Measurements from ENCODE around the gene USP48. TPM values are rescaled to one million over a fixed set of nuclear protein-coding genes. Genes with fewer than 3 reads are reported as not detected.
"Not testable (repeated sequence)": the region's sequence is repeated elsewhere in the genome, so short reads cannot be mapped to it uniquely, and the experiment has no call there.

Gene USP48
- total RNA-seq, 3 donors from 2014 or later: 56.0 to 86.9 (median 74.7) TPM

- Histone ChIP-seq H3K4me1 (peaks cover 4 to 11% of the 10 kb centered on the region in 2 donors), H3K27ac (no peak overlapping the region), H3K36me3 (no peaks in the 10 kb centered on the region), H3K9me3 (no peaks in the 10 kb centered on the region), H3K27me3 (no peaks in the 10 kb centered on the region), H3K4me3 (no peak overlapping the region)
- intact Hi-C loops (cut with DNase I; ENCODE audit: low total_unique reads): no loop called here
- no peak for TF ChIP-seq POLR2A (IDR thresholded peaks at IDR 0.05)
- no peak for TF ChIP-seq POLR2AphosphoS5 (IDR thresholded peaks at IDR 0.05)
- TF ChIP-seq CTCF (IDR thresholded peaks at IDR 0.05): no peak
- DNase-seq (ENCODE audit: low spot score in 2 of 2): peak in 1 of 2 donors; percentile 8
These were observed 105.8 kb downstream of the USP48 start for GRCh38 chr1:21677168-21677567.

- DNase-seq (ENCODE audit: low spot score in 2 of 2): no peak
- Histone ChIP-seq H3K4me1 (peaks cover 4 to 14% of the 10 kb centered on the region in 2 donors), H3K9me3 (no peaks in the 10 kb centered on the region), H3K4me3 (no peak overlapping the region), H3K27ac (no peak overlapping the region), H3K27me3 (no peaks in the 10 kb centered on the region), H3K36me3 (no peaks in the 10 kb centered on the region)
- intact Hi-C loops (cut with DNase I; ENCODE audit: low total_unique reads): no loop called here
- TF ChIP-seq POLR2AphosphoS5 (IDR thresholded peaks at IDR 0.05): no peak
- no peak for TF ChIP-seq CTCF (IDR thresholded peaks at IDR 0.05)
- no peak for TF ChIP-seq POLR2A (IDR thresholded peaks at IDR 0.05)
These were observed 108.0 kb downstream of the USP48 start for GRCh38 chr1:21674957-21675356.

GRCh38 chr1:21673853-21674252 lies 109.1 kb downstream of the USP48 start:
- DNase-seq (ENCODE audit: low spot score in 2 of 2); H3K27ac ChIP-seq; H3K4me3 ChIP-seq; intact Hi-C loops (cut with DNase I; ENCODE audit: low total_unique reads); H3K36me3 ChIP-seq; H3K9me3 ChIP-seq; H3K27me3 ChIP-seq: not testable (repeated sequence)
- H3K4me1 ChIP-seq: peaks cover 4 to 24% of the 10 kb centered on the region in 2 donors

GRCh38 chr1:21673277-21673780 lies 109.6 kb downstream of the USP48 start:
- no peaks in the 10 kb centered on the region for H3K9me3 ChIP-seq
- peak in 1 of 2 donors; percentile 57 for DNase-seq (ENCODE audit: low spot score in 2 of 2)
- peak overlapping the region; percentile 9 to 61 for H3K27ac ChIP-seq
- H3K4me3 ChIP-seq: no peak overlapping the region
- peaks cover 5 to 8% of the 10 kb centered on the region in 2 donors for H3K27me3 ChIP-seq
- no peaks in the 10 kb centered on the region for H3K36me3 ChIP-seq
- intact Hi-C loops (cut with DNase I; ENCODE audit: low total_unique reads): no loop called here
- peaks cover 4 to 29% of the 10 kb centered on the region in 2 donors for H3K4me1 ChIP-seq
- TF ChIP-seq POLR2A (IDR thresholded peaks at IDR 0.05) (no peak), CTCF (IDR thresholded peaks at IDR 0.05) (no peak), POLR2AphosphoS5 (IDR thresholded peaks at IDR 0.05) (peak in 2 of 3 donors; percentile 9 to 19)

- Histone ChIP-seq H3K4me3 (no peak overlapping the region), H3K4me1 (peaks cover 4 to 29% of the 10 kb centered on the region in 2 donors), H3K36me3 (no peaks in the 10 kb centered on the region), H3K27ac (peak overlapping the region; percentile 9 to 61), H3K9me3 (no peaks in the 10 kb centered on the region), H3K27me3 (peaks cover 5 to 15% of the 10 kb centered on the region in 2 donors)
- DNase-seq (ENCODE audit: low spot score in 2 of 2): no peak
- intact Hi-C loops (cut with DNase I; ENCODE audit: low total_unique reads): no loop called here
- no peak for TF ChIP-seq POLR2AphosphoS5 (IDR thresholded peaks at IDR 0.05)
- no peak for TF ChIP-seq CTCF (IDR thresholded peaks at IDR 0.05)
- no peak for TF ChIP-seq POLR2A (IDR thresholded peaks at IDR 0.05)
These were observed 110.3 kb downstream of the USP48 start for GRCh38 chr1:21672478-21673276.

All from breast epithelium (tissue), 4 donors.